Thyroid gland (tissue), 4 donors: ENCODE measurements around the gene FAM47E.

Experiments used
- POLR2A ChIP-seq, 2 donors: fragments of 450-650 bp; IDR thresholded peaks; one replicate each; pipeline ENCODE4 v1.6.1; 2017; ENCODE audit warnings: antibody characterized with exemption in 2 of 2, mild to moderate bottlenecking in 2 of 2, moderate library complexity in 1 of 2
- TF ChIP-seq, protein P1 (sequence below), 6 experiments: fragments of 200-600 bp in 3 of 6; fragments of 450-650 bp in 3 of 6; sonication (generic) in 3 of 6; IDR thresholded peaks; one replicate each; pipeline ENCODE4 v1.5.1; 2016 to 2019; ENCODE audit warnings: antibody characterized with exemption in 6 of 6, mild to moderate bottlenecking in 2 of 6, inconsistent platforms in 1 of 6, moderate library complexity in 1 of 6

DNA sequence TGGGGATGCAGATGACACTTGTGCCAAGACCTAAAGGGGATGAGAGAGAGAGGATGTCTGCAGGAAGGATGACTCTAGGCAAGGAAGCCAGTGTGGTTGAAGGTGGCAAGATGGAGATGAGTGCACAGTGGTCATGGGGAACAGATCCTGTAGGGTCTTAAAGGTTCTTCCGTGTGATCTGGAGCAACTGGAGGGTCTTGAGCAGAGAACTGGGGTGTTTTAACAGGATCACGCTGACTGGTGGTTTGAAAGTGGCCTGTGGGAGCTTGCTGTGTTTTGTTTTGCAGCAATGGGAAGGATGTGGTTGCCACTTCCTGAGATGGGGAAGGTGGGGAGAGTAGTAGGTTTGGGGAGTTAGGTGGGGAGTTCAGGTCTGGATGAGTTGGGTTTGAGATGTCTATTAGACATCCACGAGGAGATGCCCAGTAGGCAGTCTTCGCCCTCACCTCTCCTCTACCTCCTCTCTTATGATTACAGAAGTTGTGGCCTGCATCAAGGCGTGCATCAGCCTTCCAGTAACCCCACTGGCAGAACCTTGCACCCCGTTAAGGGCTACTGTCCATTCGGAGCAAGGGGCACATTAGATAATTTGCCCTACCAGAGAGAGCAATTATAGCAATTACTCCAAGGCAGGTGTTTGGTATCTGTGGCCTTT, 53.6 kb downstream of the FAM47E start:
- TF ChIP-seq, protein P1, sequence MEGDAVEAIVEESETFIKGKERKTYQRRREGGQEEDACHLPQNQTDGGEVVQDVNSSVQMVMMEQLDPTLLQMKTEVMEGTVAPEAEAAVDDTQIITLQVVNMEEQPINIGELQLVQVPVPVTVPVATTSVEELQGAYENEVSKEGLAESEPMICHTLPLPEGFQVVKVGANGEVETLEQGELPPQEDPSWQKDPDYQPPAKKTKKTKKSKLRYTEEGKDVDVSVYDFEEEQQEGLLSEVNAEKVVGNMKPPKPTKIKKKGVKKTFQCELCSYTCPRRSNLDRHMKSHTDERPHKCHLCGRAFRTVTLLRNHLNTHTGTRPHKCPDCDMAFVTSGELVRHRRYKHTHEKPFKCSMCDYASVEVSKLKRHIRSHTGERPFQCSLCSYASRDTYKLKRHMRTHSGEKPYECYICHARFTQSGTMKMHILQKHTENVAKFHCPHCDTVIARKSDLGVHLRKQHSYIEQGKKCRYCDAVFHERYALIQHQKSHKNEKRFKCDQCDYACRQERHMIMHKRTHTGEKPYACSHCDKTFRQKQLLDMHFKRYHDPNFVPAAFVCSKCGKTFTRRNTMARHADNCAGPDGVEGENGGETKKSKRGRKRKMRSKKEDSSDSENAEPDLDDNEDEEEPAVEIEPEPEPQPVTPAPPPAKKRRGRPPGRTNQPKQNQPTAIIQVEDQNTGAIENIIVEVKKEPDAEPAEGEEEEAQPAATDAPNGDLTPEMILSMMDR (IDR thresholded peaks at IDR 0.05): no peak
- TF ChIP-seq POLR2A (IDR thresholded peaks at IDR 0.05): no peak
